GM19324 (cell line): ENCODE measurements around the gene ARMH4.
"Not testable (repeated sequence)": the region's sequence is repeated elsewhere in the genome, so short reads cannot be mapped to it uniquely, and the experiment has no call there.

Experiments
- ATAC-seq: cut with Tn5 transposase; IDR thresholded peaks from one replicate; pipeline ENCODE4 v1.9.1; 2021; ENCODE audit warnings: mild to moderate bottlenecking, moderate library complexity; ENCODE audit not compliant: unreplicated experiment, low FRiP score

ARMH4 gene

DNA sequence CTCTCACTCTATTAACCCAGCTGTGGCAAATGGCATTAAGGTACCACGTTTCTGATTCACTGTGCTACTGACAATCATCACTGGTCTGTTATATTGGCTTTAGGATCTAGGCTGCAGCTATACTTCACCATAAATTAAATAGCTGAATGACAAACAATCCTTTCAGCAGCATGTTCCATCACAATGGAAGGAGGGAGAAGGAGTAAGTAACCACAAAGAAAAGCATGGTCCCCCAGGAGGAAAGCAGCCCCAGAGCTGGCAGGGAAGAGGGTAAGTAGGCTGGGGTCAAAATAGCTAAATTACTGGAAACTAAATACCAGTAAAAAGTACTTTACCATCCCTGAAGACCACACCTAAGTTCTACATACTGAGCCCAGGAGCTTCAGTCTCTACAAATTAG, 2.8 kb downstream of the ARMH4 start:
- ATAC-seq = no peak

DNA sequence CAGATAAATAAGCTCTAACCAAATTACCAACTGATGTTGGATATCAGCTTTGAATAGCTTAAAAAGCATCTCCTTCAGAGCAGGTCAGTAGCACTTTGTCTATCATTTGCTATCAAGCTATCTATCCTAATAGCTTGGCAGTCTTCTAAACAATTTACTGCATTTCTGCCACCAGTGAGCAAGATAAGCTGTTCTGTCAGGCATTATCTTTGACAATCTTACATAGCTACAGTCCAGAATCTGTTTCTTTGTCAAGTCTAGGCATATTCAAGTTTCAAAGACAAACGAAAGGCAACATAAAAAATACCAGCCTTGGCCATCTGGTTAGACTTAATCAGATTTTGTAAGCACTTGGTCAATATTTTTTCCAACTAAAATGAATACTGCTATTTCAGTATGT, 5.6 kb downstream of the ARMH4 start:
- no peak for ATAC-seq

DNA sequence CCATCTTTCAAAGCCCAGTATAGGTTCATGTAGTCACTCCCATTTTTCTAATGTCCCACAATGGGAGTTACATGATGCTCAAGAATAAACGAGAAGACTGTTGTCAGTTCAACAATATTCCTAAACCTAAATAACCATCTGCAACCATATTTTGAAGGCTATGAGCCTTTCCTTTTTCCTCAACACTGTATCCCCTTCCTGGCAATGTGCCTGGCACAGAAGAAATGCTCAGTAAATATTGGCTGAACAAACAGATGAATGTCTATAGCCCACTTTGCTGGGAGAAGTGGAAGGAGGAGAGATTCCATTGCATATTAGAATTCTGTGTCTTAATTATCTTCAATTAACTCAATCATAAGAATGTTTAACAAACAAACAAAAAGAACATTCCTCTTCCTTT, 6.1 kb downstream of the ARMH4 start:
- no peak for ATAC-seq

DNA sequence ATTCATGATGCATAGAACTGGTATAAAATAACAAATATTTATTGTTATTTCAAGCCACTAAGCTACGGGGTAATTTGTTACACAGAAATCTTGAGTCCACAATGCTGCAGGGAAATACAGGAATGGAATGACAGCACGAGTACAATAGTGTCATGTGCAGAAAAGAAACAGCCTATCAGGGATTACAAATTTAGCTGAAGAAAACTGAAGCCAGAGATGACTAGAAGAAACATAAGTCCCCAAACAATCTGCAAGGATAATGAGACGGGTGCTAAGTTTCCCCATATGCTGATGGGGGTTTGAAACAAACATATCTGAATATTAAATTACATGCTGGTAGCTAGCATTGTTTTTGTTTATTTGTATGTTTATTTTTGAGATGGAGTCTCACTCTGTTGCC, 8.9 kb downstream of the ARMH4 start:
- no peak for ATAC-seq

DNA sequence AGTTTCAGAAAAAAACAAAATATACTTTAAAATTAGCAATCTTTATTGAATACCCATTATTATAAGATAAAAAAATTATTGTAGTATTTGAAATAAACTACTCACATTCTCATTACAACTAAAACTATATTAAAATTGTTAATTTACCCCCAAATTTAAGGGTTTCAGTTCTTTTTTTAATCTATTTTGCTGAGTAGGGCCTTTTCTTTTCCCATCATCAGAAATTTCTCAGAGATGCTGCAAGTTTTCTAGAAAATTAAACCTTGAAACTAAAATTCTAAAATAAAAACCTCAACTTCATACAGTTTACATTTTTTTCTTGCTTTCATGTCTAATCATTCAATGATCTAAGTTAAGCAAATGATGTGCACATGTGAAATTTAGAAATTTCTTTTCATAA, 10.1 kb downstream of the ARMH4 start:
- no peak for ATAC-seq

DNA sequence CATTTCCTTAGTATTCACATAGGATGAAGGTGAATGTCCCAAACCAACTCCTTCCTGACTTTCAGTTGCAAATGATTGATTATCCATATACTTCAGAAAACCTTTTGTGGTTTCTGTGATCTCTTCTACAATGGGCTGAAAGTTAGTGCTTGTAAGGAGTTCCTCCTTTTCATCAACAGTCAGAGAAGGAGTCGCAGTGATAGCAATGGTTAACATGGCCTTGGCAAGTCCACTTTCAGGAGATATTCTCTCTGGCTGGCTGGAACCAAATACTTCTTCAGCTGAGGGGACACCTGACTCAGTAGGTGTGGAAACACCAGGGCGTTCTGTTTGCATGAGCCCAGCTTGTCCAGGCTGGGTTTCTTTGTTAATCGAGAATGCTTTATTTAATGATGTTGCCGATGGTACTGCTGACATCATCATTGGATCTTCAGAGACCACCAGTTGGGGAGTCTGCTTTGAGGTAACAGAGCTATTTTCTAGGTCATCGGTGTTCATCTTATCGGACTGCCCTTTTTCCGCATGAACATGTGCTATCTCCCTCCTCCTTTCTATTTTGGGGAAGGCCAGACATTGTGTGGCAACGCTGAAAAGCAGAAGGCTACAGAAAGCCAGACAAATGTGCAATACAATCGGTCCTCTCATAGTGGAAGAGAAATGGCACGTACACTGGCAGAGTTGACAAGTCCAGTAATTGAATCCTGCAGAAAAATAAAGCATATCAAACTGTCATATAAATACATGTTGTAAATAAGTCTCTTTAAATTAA, 13.1 kb downstream of the ARMH4 start:
- no peak for ATAC-seq

DNA sequence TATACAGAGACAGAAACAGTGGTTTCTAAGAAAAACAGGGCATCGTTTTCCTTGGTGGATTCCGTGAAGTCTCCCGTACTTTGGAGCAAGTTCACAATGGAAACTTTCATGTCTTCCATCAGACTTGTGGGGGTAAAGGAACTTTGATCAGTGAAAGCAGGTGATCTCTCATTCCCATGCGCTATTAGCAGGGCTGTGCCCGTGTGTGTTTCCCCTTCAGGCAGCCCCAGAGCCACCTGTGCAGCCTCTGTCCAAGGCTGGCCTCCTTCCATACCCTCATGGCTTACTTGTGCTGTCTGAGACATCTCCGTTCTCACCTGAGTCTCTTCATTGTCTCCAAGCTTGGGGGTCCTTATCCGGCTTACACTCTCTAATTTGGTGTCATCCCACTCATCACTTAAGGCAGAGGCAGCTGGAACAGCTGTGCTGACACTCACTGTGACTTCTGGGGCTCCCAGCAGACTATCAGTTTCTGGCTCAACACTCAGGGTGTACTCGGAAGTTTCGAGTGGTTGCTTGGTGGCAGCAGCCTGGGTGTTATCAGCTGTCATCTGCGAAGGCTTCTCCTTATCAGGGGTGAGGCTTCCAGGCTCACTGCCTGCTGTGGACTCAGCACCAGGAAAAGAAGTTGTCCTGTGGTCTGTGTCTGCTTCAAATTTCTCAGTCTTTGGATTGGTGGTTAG, 13.8 kb downstream of the ARMH4 start:
- no peak for ATAC-seq

DNA sequence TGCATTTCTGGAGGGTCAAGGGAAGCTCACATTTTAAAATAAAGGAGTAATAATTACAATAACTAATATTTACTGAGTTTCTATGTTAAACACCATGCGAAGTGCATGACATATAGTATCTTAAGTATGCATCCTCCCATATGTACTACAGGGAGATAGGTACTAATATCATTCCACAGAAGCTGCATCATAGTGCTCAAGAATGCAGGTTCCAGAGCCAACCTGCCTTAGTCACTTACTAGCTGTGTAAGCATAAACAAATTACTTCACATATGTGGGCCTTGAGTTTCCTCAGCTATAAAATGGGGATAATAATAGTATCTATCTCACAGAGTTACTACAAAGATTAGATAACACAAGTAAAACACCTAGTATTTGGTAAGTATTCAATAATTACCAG, 18.3 kb downstream of the ARMH4 start:
- no peak for ATAC-seq

DNA sequence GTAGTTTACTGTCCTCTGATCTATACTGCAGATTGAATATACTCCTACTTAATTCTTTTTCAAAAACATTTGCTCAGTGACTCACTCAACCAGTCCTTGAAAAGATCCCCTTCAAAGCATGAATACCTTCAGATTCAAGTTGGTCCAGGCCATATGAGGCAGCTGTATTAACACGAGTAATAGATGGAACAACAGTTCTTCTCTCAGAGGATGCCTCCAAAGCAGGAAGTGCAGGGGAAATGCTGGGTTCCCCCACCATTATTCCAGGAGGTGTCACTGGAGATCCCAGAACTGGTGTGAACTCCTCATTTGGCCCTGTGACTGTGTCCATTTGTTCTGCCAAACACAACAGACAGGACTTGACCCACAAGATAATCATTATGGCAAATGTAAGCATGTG, 20.6 kb downstream of the ARMH4 start:
- ATAC-seq = no peak

DNA sequence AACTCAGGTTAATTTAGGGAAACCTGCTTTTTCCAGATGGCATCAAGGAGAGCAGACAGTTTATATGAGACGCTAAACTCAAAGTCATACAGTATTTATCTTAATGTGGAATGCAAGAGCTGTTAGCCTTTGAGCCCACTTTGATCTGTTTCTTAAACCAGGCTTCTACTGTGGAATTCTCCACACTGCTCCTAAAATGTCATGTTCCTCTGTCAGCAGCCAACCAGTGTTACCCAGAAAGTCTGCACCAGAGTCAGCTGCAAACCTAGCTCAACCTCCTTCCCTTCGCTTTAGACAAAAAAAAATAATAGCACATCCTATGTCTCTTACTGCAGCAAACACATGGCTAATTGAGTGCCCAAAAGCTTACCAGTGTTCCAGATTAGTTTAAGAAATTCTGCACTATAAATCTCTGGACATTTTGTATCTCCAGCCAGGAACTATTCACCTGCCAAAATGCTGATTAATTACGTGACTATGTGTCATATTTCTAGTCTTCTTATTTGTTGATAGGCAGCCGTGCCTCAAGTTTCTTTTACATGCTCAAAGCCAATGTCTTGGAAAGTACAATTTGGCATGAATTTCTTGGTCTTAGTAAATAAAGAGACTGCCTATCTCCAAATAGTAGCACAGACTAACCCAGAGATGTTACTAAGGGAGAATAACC, 21.8 kb downstream of the ARMH4 start:
- ATAC-seq = no peak

DNA sequence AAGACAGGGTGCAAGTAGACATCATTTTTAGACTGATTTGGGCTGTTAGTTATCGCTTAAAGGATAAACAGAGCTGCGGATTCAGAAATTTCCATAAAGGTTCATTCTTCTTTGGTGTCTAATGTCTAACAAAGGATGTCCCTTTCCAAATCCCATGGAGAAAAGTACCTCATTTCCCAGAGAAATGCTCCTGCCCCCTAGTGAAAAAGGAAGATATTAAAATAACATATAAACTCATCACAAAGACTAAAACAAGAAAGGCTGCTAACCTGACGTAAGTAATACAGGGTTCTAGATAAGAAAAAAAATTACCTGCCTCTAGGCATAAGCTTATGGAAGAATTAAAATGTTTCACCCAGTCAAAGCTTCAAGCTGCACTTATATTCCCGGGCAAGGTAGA, 22.8 kb downstream of the ARMH4 start:
- ATAC-seq = no peak

DNA sequence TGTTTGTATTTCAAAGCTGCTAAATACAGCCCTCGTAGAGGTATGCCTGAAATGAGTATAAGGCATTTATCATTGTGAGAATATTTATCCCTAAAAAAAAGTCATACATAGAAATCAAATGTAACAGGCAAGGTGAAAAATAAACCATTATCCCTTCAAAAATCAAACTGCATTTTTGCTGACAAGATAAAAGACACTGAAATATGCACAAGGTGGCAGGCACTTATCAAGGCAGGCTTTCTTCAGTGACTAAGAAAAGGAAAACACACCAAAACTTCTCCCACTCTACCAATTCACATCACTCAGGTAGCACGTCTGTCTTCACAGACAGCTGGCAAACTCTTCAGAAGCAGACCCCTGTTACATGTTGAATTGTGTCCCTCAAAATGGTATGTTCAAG, 23.6 kb downstream of the ARMH4 start:
- ATAC-seq = no peak

DNA sequence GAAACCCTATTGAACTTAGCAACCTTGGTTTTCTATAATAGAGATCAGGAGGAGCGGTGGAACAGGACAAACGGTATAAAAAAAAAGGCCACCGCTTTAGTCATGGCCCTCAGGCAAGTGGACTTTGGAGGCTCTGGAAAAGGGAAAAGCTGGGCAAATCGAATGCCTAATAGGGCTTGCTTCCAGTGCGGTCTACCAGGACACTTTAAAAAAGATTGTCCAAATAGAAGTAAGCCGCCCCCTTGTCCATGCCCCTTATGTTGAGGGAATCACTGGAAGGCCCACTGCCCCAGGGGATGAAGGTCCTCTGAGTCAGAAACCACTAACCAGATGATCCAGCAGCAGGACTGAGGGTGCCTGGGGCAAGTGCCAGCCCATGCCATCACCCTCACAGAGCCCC, 29.5 kb downstream of the ARMH4 start:
- not testable (repeated sequence) for ATAC-seq

DNA sequence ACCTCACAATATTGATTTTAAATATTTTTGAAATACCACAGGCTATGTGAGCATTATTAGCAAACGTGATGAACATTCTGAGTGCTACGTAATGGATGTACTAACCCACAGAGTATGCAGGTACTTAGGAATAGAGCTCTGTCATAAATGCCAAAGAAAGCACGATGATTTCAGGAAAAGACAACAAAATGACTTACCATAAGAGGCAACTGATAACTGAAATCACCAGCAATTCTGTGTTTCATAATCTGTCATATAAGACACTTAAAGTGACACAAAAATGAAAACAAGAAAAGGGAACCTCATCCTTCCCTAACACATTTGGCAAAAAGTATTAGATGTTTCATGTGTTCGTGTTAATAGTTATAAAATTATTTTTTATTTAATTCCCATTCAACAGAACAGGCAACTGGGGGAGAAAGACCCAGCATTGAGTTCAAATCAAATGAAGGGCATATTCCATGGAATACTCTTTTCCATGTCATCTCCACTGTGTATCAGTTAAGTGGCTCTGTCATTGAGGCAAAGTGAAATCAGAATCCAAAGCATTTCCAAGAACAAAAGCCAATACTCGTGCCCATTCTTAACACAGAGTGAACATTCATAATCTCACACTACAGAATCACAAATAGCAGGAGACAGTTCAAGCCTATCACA, 30.4 kb downstream of the ARMH4 start:
- ATAC-seq = no peak

DNA sequence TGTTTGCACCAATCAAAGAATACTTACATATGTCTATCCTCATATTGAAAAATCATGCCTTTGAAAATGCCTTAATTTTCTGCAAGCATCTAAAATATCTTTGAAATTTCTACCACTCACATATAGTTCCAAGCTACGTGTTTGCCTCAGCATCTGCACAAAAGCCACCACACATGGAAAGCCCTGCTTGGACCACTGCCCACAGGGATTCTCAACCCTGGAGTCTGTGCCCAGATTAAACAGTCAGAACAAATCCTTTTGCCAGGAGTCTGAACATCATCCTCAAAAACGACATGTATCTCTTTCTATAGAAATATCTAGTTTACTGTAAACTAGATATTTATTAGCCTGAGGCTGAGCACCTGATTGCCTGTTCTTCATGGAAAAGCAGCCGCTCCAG, 32.6 kb downstream of the ARMH4 start:
- no peak for ATAC-seq

DNA sequence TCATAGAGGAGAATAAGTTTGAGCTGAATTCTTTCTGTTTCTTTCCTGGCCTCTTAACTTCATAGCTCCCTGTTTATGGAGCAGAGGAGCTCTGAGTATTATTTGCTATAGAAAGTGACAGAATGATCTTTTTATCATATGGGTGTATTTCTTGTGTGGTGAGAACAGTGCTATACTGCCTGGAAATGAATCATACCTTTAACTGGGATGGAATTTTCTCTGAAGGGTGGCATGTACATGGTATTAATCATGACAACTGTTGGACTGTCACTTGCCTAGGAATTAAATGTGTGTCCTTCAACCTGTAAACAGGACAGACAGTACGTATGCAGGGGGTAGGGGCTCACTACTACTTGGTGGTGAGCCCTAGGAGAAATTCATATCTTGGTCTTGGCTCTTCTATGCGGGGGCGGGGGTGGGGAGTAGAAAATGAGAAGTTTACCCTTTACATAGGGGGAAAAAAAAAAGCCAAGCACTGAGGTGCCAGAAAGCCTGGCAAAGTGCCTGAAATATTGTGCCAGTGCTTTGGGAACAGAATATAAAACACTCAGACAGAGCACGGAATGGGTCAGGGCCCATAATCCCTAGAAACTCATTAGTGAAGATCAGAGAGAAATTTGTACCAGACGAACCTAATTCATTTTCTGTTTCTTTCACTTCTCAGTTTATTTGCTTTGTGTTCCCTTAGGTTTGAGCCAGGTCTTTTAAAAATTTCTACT, 33.8 kb downstream of the ARMH4 start:
- ATAC-seq = no peak

DNA sequence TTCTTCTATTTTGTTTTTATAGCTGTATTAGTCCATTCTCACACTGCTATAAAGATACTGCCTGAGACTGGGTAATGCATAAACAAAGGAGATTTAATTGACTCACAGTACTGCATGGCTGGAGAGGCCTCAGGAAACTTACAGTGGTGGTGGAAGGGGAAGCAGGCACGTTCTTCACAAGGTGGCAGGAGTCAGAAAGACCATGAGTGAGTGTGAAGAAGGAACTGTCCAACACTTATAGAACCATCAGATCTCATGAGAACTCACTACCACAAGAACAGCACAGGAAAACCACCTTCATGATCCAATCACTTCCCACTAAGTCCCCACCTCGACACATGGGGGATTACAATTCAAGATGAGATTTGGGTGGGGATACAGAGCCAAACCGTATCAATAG, 42.3 kb downstream of the ARMH4 start:
- ATAC-seq = no peak

DNA sequence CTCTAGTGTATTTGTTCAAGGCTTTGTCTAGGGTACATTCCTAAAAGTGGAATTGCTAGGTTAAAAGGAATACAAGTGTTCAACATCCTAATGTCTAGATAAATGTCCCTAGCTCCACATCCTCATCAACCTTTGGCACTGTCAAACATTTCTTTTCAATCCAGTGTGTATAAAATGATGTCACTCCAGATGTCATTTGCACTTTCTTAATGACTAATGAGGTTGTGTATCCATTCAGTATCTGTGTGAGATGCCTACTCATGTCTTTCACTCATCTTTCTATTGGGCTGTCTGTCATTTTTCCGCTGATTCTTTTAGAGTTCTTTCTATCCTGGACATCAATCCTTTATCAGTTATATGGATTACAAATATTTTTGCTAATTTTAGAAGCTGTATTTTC, 43.3 kb downstream of the ARMH4 start:
- no peak for ATAC-seq

DNA sequence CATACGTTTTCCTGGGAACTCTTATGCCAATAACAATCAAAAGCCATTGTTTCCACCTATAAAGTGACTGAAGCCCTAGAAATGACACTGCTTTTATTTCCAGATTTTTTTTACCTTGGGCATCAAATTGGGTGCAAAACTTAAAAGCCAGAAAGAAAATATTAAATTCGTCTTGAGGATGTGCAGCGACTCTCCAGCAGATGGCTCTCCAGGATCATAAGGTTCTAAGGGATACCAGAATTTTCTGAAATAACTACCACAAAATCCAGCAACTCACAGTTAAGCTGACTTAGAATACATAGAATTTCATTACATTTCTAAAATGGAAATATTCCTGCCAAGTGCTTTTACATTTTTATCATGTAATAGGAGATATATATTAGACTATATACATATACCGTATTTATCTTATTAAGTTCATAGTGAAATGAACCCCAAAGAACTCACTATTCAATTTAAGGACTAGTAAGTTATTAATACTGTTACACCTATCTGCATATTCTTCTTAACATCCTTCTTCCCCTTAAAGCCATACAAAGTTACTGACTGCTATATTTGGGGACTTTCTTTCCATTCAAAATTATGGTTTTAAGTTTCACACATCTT, 44.0 kb downstream of the ARMH4 start:
- ATAC-seq = no peak

DNA sequence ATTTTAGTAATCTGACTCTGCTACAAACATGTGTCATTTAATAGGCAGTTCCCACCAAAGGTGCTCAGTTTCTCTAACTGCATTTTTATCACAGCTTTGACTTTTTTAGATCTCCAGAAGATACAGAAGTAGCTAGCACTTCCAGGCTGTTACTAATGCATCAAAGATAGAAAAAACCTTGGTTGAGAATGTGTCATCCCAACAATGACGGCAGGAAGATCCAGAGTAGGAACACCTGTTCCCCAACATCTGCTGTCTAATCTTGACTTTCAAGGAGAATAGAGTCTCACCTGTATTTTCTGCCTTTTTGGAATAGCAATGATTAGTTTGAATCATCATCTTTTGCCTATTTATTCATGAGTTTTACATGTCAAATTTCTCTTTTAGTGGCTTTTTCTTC, 45.0 kb downstream of the ARMH4 start:
- no peak for ATAC-seq
